ENCODE data around the gene PRKCA.

Gene PRKCA

GRCh38 chr17:66542967-66543520, 240.6 kb downstream of the PRKCA start:
- no peak for DNase-seq
- H3K27ac ChIP-seq (ENCODE audit: insufficient read depth, low read length, poor library complexity, severe bottlenecking): no peak overlapping the region
- H3K27me3 ChIP-seq (replicated peaks; ENCODE audit: control insufficient read depth, insufficient read depth, low read length, poor library complexity, severe bottlenecking): no peaks in the 10 kb centered on the region
- no peaks in the 10 kb centered on the region for H3K9me3 ChIP-seq (ENCODE audit: control insufficient read depth, low read length)
- H3K36me3 ChIP-seq (ENCODE audit: control insufficient read depth, insufficient read depth, low read length): no peaks in the 10 kb centered on the region
- H3K4me1 ChIP-seq (ENCODE audit: control insufficient read depth, insufficient read depth, low read length, poor library complexity, severe bottlenecking): peaks cover 26% of the 10 kb centered on the region
- H3K4me3 ChIP-seq (ENCODE audit: insufficient read depth, low read depth, low read length, poor library complexity, severe bottlenecking): no peak overlapping the region

- no peak overlapping the region for H3K4me3 ChIP-seq (ENCODE audit: insufficient read depth, low read depth, low read length, poor library complexity, severe bottlenecking)
- H3K27me3 ChIP-seq (replicated peaks; ENCODE audit: control insufficient read depth, insufficient read depth, low read length, poor library complexity, severe bottlenecking): no peaks in the 10 kb centered on the region
- DNase-seq: no peak
- H3K27ac ChIP-seq (ENCODE audit: insufficient read depth, low read length, poor library complexity, severe bottlenecking): no peak overlapping the region
- H3K36me3 ChIP-seq (ENCODE audit: control insufficient read depth, insufficient read depth, low read length): no peaks in the 10 kb centered on the region
- H3K9me3 ChIP-seq (ENCODE audit: control insufficient read depth, low read length): no peaks in the 10 kb centered on the region
- peaks cover 31% of the 10 kb centered on the region for H3K4me1 ChIP-seq (ENCODE audit: control insufficient read depth, insufficient read depth, low read length, poor library complexity, severe bottlenecking)
These were observed 241.1 kb downstream of the PRKCA start for GRCh38 chr17:66543526-66543925.

DNA sequence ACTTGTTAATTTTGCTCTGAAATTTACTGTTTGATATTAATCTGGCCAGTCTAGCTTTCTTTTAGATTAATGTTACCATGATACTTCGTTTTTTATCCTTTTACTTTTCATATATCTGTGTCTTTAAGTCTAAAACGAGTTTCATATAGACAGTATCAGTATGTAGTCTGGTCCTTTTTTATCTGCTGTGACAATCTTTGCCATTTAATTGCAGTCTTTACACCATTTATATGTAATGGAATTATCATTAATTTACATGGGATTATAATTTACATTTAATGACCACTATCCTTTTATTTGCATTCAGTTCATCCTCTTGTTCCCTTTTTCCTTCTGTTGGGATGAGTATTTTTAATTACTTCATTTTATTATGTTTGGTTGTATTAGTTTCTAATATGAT, 243.5 kb downstream of the PRKCA start:
- no peaks in the 10 kb centered on the region for H3K9me3 ChIP-seq (ENCODE audit: control insufficient read depth, low read length)
- H3K4me3 ChIP-seq (ENCODE audit: insufficient read depth, low read depth, low read length, poor library complexity, severe bottlenecking): no peak overlapping the region
- no peaks in the 10 kb centered on the region for H3K36me3 ChIP-seq (ENCODE audit: control insufficient read depth, insufficient read depth, low read length)
- H3K27ac ChIP-seq (ENCODE audit: insufficient read depth, low read length, poor library complexity, severe bottlenecking): no peak overlapping the region
- H3K27me3 ChIP-seq (replicated peaks; ENCODE audit: control insufficient read depth, insufficient read depth, low read length, poor library complexity, severe bottlenecking): no peaks in the 10 kb centered on the region
- DNase-seq: no peak
- peaks cover 35% of the 10 kb centered on the region for H3K4me1 ChIP-seq (ENCODE audit: control insufficient read depth, insufficient read depth, low read length, poor library complexity, severe bottlenecking)

DNA sequence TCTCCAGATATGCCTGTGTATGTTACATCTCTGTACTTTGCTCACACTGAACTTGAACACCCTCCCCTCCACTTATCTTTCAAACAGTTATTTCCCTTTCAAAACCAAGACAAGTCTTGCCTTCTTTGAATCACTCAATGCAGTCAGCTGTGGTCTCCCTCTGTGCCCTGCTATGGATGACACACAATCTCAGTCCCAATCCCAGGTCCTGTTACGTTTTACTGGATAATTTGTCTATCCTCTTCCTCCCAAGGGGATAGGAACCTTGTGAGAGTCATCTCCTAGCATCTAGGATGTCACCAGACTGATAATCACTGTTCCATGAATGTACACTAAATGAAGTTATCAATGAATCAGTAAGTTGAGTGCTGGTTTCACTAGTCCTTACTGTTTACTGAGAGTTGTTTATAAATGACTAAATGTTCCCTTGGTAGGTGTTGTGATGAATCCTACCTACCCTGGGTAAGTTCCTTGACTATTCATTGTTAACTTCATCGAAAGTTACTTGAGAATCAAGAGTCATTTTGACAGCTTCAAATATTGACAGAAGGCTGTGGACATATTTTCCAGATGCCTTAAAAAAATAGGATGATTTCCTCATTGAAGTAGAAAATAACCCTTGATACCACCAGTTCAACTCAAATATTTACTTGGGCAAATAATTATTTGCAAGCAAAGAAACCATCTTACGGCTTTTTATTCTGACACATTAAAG, 244.9 kb downstream of the PRKCA start:
- H3K4me1 ChIP-seq (ENCODE audit: control insufficient read depth, insufficient read depth, low read length, poor library complexity, severe bottlenecking): peaks cover 23% of the 10 kb centered on the region
- no peak for DNase-seq
- no peak overlapping the region for H3K27ac ChIP-seq (ENCODE audit: insufficient read depth, low read length, poor library complexity, severe bottlenecking)

DNA sequence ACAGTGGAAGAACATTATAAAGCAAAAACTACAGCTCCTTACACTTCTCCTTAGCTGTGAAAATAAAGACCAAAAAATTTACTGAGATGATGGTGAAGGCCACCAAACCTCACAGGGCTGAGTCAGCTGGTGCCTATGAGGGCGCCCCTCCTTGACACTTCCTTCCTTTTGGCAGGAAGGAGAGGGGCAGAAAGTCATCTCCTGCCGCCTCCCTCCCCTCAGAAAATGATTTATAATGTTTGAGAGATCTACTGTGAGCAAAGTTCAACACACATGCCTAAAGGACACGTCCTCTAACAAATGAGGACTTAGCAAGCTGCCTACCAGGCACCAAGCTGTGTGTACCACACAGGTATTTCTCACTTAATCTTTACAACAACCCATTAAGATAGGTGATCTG, 245.7 kb downstream of the PRKCA start:
- peaks cover 22% of the 10 kb centered on the region for H3K4me1 ChIP-seq (ENCODE audit: control insufficient read depth, insufficient read depth, low read length, poor library complexity, severe bottlenecking)
- H3K27ac ChIP-seq (ENCODE audit: insufficient read depth, low read length, poor library complexity, severe bottlenecking): no peak overlapping the region
- H3K27me3 ChIP-seq (replicated peaks; ENCODE audit: control insufficient read depth, insufficient read depth, low read length, poor library complexity, severe bottlenecking): no peaks in the 10 kb centered on the region
- no peak overlapping the region for H3K4me3 ChIP-seq (ENCODE audit: insufficient read depth, low read depth, low read length, poor library complexity, severe bottlenecking)
- no peaks in the 10 kb centered on the region for H3K36me3 ChIP-seq (ENCODE audit: control insufficient read depth, insufficient read depth, low read length)
- DNase-seq: no peak
- H3K9me3 ChIP-seq (ENCODE audit: control insufficient read depth, low read length): no peaks in the 10 kb centered on the region

More for the DNA sequence above, 244.9 kb downstream of the PRKCA start:
- H3K36me3 ChIP-seq (ENCODE audit: control insufficient read depth, insufficient read depth, low read length): no peaks in the 10 kb centered on the region
- no peak overlapping the region for H3K4me3 ChIP-seq (ENCODE audit: insufficient read depth, low read depth, low read length, poor library complexity, severe bottlenecking)
- H3K9me3 ChIP-seq (ENCODE audit: control insufficient read depth, low read length): no peaks in the 10 kb centered on the region
- H3K27me3 ChIP-seq (replicated peaks; ENCODE audit: control insufficient read depth, insufficient read depth, low read length, poor library complexity, severe bottlenecking): no peaks in the 10 kb centered on the region

- no peaks in the 10 kb centered on the region for H3K36me3 ChIP-seq (ENCODE audit: control insufficient read depth, insufficient read depth, low read length)
- H3K27me3 ChIP-seq (replicated peaks; ENCODE audit: control insufficient read depth, insufficient read depth, low read length, poor library complexity, severe bottlenecking): no peaks in the 10 kb centered on the region
- H3K27ac ChIP-seq (ENCODE audit: insufficient read depth, low read length, poor library complexity, severe bottlenecking): no peak overlapping the region
- no peak for DNase-seq
- no peaks in the 10 kb centered on the region for H3K9me3 ChIP-seq (ENCODE audit: control insufficient read depth, low read length)
- no peak overlapping the region for H3K4me3 ChIP-seq (ENCODE audit: insufficient read depth, low read depth, low read length, poor library complexity, severe bottlenecking)
- peaks cover 19% of the 10 kb centered on the region for H3K4me1 ChIP-seq (ENCODE audit: control insufficient read depth, insufficient read depth, low read length, poor library complexity, severe bottlenecking)
These were observed 246.4 kb downstream of the PRKCA start for GRCh38 chr17:66548659-66549310.

- no peaks in the 10 kb centered on the region for H3K36me3 ChIP-seq (ENCODE audit: control insufficient read depth, insufficient read depth, low read length)
These were observed 246.9 kb downstream of the PRKCA start for GRCh38 chr17:66549311-66549704.

DNA sequence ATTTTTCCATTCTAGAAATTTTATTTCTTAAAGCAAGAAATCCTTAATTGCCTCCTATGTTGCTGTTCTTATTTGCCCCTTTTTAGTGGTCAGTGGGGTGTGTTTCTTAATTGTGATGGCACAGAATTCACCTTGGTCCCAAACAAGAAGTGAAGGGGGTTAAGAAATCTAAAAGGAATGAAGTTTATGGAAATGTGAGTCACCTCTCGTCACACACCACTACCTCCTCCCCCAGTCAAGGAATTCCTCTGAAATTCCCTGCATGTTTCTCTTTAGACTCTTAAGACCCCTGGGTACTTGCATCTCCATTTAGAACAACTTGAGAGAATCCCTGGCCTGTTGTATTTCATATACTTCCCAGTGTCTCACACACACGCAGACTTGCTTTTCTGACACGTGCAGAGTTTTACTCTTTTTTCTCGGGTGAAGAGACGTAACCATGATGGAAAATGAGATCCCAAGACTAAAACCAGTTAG, 247.4 kb downstream of the PRKCA start:
- Histone ChIP-seq H3K27ac (ENCODE audit: insufficient read depth, low read length, poor library complexity, severe bottlenecking) (no peak overlapping the region), H3K27me3 (replicated peaks; ENCODE audit: control insufficient read depth, insufficient read depth, low read length, poor library complexity, severe bottlenecking) (no peaks in the 10 kb centered on the region), H3K9me3 (ENCODE audit: control insufficient read depth, low read length) (no peaks in the 10 kb centered on the region), H3K4me1 (ENCODE audit: control insufficient read depth, insufficient read depth, low read length, poor library complexity, severe bottlenecking) (peaks cover 19% of the 10 kb centered on the region), H3K4me3 (ENCODE audit: insufficient read depth, low read depth, low read length, poor library complexity, severe bottlenecking) (no peak overlapping the region), H3K36me3 (ENCODE audit: control insufficient read depth, insufficient read depth, low read length) (no peaks in the 10 kb centered on the region)
- no peak for DNase-seq

More at GRCh38 chr17:66549311-66549704, 246.9 kb downstream of the PRKCA start:
- Histone ChIP-seq H3K27ac (ENCODE audit: insufficient read depth, low read length, poor library complexity, severe bottlenecking) (no peak overlapping the region), H3K4me1 (ENCODE audit: control insufficient read depth, insufficient read depth, low read length, poor library complexity, severe bottlenecking) (peaks cover 19% of the 10 kb centered on the region), H3K27me3 (replicated peaks; ENCODE audit: control insufficient read depth, insufficient read depth, low read length, poor library complexity, severe bottlenecking) (no peaks in the 10 kb centered on the region), H3K4me3 (ENCODE audit: insufficient read depth, low read depth, low read length, poor library complexity, severe bottlenecking) (no peak overlapping the region), H3K9me3 (ENCODE audit: control insufficient read depth, low read length) (no peaks in the 10 kb centered on the region)
- DNase-seq: no peak

GRCh38 chr17:66551839-66552238, 249.4 kb downstream of the PRKCA start:
- Histone ChIP-seq H3K4me1 (ENCODE audit: control insufficient read depth, insufficient read depth, low read length, poor library complexity, severe bottlenecking) (peaks cover 19% of the 10 kb centered on the region), H3K27ac (ENCODE audit: insufficient read depth, low read length, poor library complexity, severe bottlenecking) (no peak overlapping the region), H3K9me3 (ENCODE audit: control insufficient read depth, low read length) (no peaks in the 10 kb centered on the region), H3K36me3 (ENCODE audit: control insufficient read depth, insufficient read depth, low read length) (no peaks in the 10 kb centered on the region), H3K27me3 (replicated peaks; ENCODE audit: control insufficient read depth, insufficient read depth, low read length, poor library complexity, severe bottlenecking) (no peaks in the 10 kb centered on the region), H3K4me3 (ENCODE audit: insufficient read depth, low read depth, low read length, poor library complexity, severe bottlenecking) (no peak overlapping the region)
- DNase-seq: no peak

GRCh38 chr17:66552371-66552770, 250.0 kb downstream of the PRKCA start:
- Histone ChIP-seq H3K27me3 (replicated peaks; ENCODE audit: control insufficient read depth, insufficient read depth, low read length, poor library complexity, severe bottlenecking) (no peaks in the 10 kb centered on the region), H3K27ac (ENCODE audit: insufficient read depth, low read length, poor library complexity, severe bottlenecking) (no peak overlapping the region), H3K4me1 (ENCODE audit: control insufficient read depth, insufficient read depth, low read length, poor library complexity, severe bottlenecking) (peaks cover 15% of the 10 kb centered on the region), H3K36me3 (ENCODE audit: control insufficient read depth, insufficient read depth, low read length) (no peaks in the 10 kb centered on the region), H3K9me3 (ENCODE audit: control insufficient read depth, low read length) (no peaks in the 10 kb centered on the region), H3K4me3 (ENCODE audit: insufficient read depth, low read depth, low read length, poor library complexity, severe bottlenecking) (no peak overlapping the region)
- DNase-seq: no peak
